ENCODE data around the gene ZNF322. TPM values are rescaled to one million over a fixed set of nuclear protein-coding genes. Genes with fewer than 3 reads are reported as not detected.

The ZNF322 gene
- total and polyA plus RNA-seq, 2 of the 8 experiments (the other 6 are each of a cell fraction or from before 2014, with no cell fraction given) = 5.3 to 35.0 TPM

DNA sequence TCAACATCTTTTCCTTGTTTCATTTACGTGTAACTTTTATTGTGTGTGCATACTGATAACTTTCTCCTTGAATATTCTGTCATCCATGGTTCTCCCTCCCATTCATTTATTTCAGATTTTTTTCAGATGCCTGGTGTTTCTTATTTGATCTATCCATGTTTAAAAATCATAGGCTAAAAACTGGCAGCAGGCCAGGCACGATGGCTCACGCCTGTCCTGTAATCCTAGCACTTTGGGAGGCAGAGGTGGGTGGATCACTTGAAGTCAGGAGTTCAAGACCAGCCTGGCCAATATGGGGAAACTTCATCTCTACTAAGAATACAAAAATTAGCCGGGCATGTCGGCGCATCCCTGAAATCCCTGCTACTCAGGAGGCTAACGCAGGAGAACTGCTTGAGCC, 31.7 kb downstream of the ZNF322 start (continued):
- no peak for TF ChIP-seq EZH2 (IDR thresholded peaks at IDR 0.05; ENCODE audit: low read depth, low read length, severe bottlenecking)
- no peak for TF ChIP-seq JUND (IDR thresholded peaks at IDR 0.05; ENCODE audit: low read length)
- TF ChIP-seq, protein P1, sequence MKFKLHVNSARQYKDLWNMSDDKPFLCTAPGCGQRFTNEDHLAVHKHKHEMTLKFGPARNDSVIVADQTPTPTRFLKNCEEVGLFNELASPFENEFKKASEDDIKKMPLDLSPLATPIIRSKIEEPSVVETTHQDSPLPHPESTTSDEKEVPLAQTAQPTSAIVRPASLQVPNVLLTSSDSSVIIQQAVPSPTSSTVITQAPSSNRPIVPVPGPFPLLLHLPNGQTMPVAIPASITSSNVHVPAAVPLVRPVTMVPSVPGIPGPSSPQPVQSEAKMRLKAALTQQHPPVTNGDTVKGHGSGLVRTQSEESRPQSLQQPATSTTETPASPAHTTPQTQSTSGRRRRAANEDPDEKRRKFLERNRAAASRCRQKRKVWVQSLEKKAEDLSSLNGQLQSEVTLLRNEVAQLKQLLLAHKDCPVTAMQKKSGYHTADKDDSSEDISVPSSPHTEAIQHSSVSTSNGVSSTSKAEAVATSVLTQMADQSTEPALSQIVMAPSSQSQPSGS (IDR thresholded peaks at IDR 0.05; ENCODE audit: low read length) = no peak

Data from H1 (cell line).